Caco-2 (cell line): ENCODE results near the gene XG. TPM values are rescaled to one million over a fixed set of nuclear protein-coding genes. Genes with fewer than 3 reads are reported as not detected.
"Not testable (repeated sequence)": the region's sequence is repeated elsewhere in the genome, so short reads cannot be mapped to it uniquely, and the experiment has no call there.

ENCODE experiments used
- BruUV-seq: library from RNA; stranded (reverse); fragments of 400-500 nt; replicated peaks from 2 replicates; lab custom pipeline; 2021; lab: Mats Ljungman, UMichigan
- CTCF ChIA-PET: fragments of 300-600 bp; sonication (Branson Sonifier 250); formaldehyde crosslinking; loops from one replicate; lab custom pipeline; 2022; ENCODE audit warnings: antibody characterized with exemption; lab: Charles Lee
- POLR2A ChIA-PET: fragments of 300-600 bp; sonication (Branson Sonifier 250); formaldehyde crosslinking; loops from one replicate; lab custom pipeline; 2022; ENCODE audit warnings: antibody characterized with exemption; lab: Charles Lee
- DNase-seq, 2 experiments: peaks; one replicate each; pipeline versions ENCODE4 v3.0.0 to v3.0.0-alpha.2; 2020 to 2022
- H3K27me3 ChIP-seq: replicated peaks from 2 replicates; pipeline ENCODE4 v1.6.0; 2011; ENCODE audit warnings: low read length; ENCODE audit not compliant: control insufficient read depth, insufficient read depth
- H3K36me3 ChIP-seq: 2 replicates; pipeline ENCODE4 v1.5.1; 2011; ENCODE audit warnings: low read length; ENCODE audit not compliant: control insufficient read depth, insufficient read depth
- H3K4me1 ChIP-seq: fragments of 250-450 bp; sonication (Bioruptor Pico); 2 replicates; pipeline ENCODE4 v1.5.1; 2020; ENCODE audit warnings: mild to moderate bottlenecking
- H3K4me3 ChIP-seq: 2 replicates; pipeline ENCODE4 v1.5.1; 2011; ENCODE audit warnings: low read depth, mild to moderate bottlenecking, control low read depth, low read length
- H3K9me3 ChIP-seq: fragments of 250-450 bp; sonication (Bioruptor Pico); 2 replicates; pipeline ENCODE4 v1.5.1; 2020; ENCODE audit warnings: mild to moderate bottlenecking, moderate library complexity
- H3K27ac Mint-ChIP-seq: one replicate; pipeline ENCODE4 v1.8.0; 2022; ENCODE audit warnings: mixed read lengths; ENCODE audit not compliant: unreplicated experiment
- H3K27me3 Mint-ChIP-seq: one replicate; pipeline ENCODE4 v1.8.0; 2022; ENCODE audit warnings: mixed read lengths; ENCODE audit not compliant: insufficient read depth, unreplicated experiment
- H3K36me3 Mint-ChIP-seq: one replicate; pipeline ENCODE4 v1.8.0; 2022; ENCODE audit warnings: mild to moderate bottlenecking, mixed read lengths; ENCODE audit not compliant: insufficient read depth, unreplicated experiment
- H3K4me1 Mint-ChIP-seq: one replicate; pipeline ENCODE4 v1.8.0; 2022; ENCODE audit warnings: low read depth, mixed read lengths; ENCODE audit not compliant: unreplicated experiment
- H3K4me3 Mint-ChIP-seq: one replicate; pipeline ENCODE4 v1.8.0; 2022; ENCODE audit warnings: mild to moderate bottlenecking, moderate library complexity, mixed read lengths; ENCODE audit not compliant: unreplicated experiment
- H3K9me3 Mint-ChIP-seq: one replicate; pipeline ENCODE4 v1.8.0; 2022; ENCODE audit warnings: mixed read lengths; ENCODE audit not compliant: unreplicated experiment
- intact Hi-C: fragments of 100-400 bp; cut with micrococcal nuclease; formaldehyde crosslinking; loops from one replicate; pipeline ENCODE4 v1.10.0; 2022; ENCODE audit not compliant: unreplicated experiment
- total RNA-seq: library from RNA; stranded (reverse); gene quantifications from 2 replicates; pipeline ENCODE4 v1.2.3, GENCODE V29; 2022
- TF ChIP-seq, protein P1 (sequence below), 2 experiments: fragments of 200-600 bp in 1 of 2; IDR thresholded peaks; 1 replicate in 1 of 2; 2 replicates in 1 of 2; pipeline versions ENCODE4 v1.5.1 to v1.8.0; 2011 to 2022; ENCODE audit warnings: antibody characterized with exemption in 1 of 2, control low read depth in 1 of 2, inconsistent platforms in 1 of 2, low read depth in 1 of 2, low read length in 1 of 2, mild to moderate bottlenecking in 1 of 2, moderate library complexity in 1 of 2; ENCODE audit not compliant: insufficient read depth in 1 of 2, severe bottlenecking in 1 of 2, unreplicated experiment in 1 of 2

The XG gene
- total RNA-seq, 1 experiment from 2014 or later, result 1.2 TPM

DNA sequence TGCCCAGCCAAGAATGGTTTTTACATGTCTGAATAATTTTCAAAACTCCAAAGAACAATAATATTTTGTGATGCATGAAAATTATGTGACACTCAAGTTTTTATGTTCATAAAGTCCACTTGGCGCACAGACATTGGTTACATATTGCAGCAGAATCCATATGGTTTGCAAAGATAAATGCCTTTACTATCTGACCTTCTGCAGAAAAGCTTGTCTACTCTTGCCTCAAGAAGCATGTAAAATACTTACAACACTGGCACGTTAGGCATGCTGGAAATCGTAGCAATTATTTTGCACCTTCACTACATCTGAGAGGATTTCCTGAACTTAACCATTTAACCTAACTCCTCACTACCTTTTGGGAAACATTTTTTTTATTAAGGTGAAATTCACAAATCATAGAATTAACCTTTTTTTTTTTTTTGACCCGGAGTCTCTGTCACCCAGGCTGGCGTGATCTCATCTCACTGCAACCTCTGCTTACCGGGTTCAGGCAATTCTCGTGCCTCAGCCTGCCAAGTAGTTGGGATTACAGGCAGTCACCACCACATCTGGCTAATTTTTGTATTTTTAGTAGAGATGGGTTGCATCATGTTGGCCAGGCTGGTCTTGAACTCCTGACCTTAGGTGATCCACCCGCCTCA lies 3.5 kb upstream of the XG start:
- peaks cover 6% of the 10 kb centered on the region for H3K36me3 Mint-ChIP-seq
- Histone ChIP-seq H3K4me1 (peaks cover 7% of the 10 kb centered on the region), H3K36me3 (no peaks in the 10 kb centered on the region), H3K9me3 (no peaks in the 10 kb centered on the region), H3K27me3 (no peaks in the 10 kb centered on the region), H3K4me3 (no peak overlapping the region)
- H3K9me3 Mint-ChIP-seq, result peaks cover 10% of the 10 kb centered on the region
- BruUV-seq, result no TSS peak
- intact Hi-C loops, result no loop called here
- H3K4me1 Mint-ChIP-seq, result peaks cover 12% of the 10 kb centered on the region
- no peak overlapping the region for H3K27ac Mint-ChIP-seq
- POLR2A ChIA-PET, result no interaction called here
- no peak overlapping the region for H3K4me3 Mint-ChIP-seq
- TF ChIP-seq, protein P1, sequence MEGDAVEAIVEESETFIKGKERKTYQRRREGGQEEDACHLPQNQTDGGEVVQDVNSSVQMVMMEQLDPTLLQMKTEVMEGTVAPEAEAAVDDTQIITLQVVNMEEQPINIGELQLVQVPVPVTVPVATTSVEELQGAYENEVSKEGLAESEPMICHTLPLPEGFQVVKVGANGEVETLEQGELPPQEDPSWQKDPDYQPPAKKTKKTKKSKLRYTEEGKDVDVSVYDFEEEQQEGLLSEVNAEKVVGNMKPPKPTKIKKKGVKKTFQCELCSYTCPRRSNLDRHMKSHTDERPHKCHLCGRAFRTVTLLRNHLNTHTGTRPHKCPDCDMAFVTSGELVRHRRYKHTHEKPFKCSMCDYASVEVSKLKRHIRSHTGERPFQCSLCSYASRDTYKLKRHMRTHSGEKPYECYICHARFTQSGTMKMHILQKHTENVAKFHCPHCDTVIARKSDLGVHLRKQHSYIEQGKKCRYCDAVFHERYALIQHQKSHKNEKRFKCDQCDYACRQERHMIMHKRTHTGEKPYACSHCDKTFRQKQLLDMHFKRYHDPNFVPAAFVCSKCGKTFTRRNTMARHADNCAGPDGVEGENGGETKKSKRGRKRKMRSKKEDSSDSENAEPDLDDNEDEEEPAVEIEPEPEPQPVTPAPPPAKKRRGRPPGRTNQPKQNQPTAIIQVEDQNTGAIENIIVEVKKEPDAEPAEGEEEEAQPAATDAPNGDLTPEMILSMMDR (IDR thresholded peaks at IDR 0.05; ENCODE audit: insufficient read depth in 1 of 2, low read depth in 1 of 2, low read length in 1 of 2, severe bottlenecking in 1 of 2, unreplicated experiment in 1 of 2), result no peak
- no peak for DNase-seq
- CTCF ChIA-PET, result no interaction called here
- no peaks in the 10 kb centered on the region for H3K27me3 Mint-ChIP-seq

DNA sequence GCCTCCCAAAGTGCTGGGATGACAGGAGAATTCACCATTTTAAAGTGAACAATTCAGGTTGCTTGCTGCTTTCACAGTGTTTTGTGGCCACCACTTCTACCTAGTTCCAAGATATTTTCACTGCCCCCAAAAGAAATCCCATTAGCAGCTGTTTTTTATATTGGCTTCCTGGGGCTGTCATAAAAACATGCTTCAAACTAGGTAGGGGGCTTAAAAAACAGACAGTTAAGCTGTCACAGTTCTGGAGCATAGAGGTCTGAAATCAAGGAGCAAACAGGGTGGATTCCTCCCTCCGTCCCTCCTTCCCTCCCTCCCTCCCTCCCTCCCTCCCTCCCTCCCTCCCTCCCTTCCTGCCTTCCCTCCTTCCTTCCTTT lies 3.0 kb upstream of the XG start:
- ChIA-PET CTCF (no interaction called here), POLR2A (no interaction called here)
- no peaks in the 10 kb centered on the region for H3K36me3 ChIP-seq
- Mint-ChIP-seq H3K9me3 (peaks cover 10% of the 10 kb centered on the region), H3K27me3 (no peaks in the 10 kb centered on the region), H3K27ac (no peak overlapping the region), H3K36me3 (peaks cover 1% of the 10 kb centered on the region), H3K4me1 (peaks cover 12% of the 10 kb centered on the region), H3K4me3 (no peak overlapping the region)
- intact Hi-C loops, result no loop called here
- no peaks in the 10 kb centered on the region for H3K27me3 ChIP-seq
- H3K9me3 ChIP-seq, result no peaks in the 10 kb centered on the region
- H3K4me1 ChIP-seq, result peaks cover 7% of the 10 kb centered on the region
- no TSS peak for BruUV-seq
- DNase-seq, result no peak
- TF ChIP-seq, protein P1 (IDR thresholded peaks at IDR 0.05; ENCODE audit: insufficient read depth in 1 of 2, low read depth in 1 of 2, low read length in 1 of 2, severe bottlenecking in 1 of 2, unreplicated experiment in 1 of 2), result no peak
- H3K4me3 ChIP-seq, result no peak overlapping the region

DNA sequence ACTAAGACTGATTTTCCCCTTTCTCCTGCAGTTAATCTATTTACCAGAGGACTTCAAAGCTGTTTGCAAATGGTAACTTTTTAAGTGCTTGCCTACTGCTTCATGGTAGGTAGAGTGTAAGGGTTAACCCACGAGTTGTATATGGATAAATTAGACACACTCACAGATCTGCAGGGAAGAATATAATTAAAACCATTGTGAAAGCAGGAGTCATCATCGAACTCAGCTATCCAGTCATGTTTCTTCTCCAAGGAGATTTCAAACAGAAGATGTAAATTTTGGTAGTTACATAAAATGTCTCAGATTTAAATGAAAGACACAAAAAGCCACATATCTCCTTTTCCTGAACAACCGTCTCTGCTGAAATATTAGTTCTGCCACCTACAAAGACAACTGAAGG lies 549 bp upstream of the XG start:
- Histone ChIP-seq H3K9me3 (no peaks in the 10 kb centered on the region), H3K4me3 (no peak overlapping the region), H3K4me1 (peaks cover 6% of the 10 kb centered on the region), H3K27me3 (no peaks in the 10 kb centered on the region), H3K36me3 (no peaks in the 10 kb centered on the region)
- Mint-ChIP-seq H3K9me3 (peaks cover 10% of the 10 kb centered on the region), H3K27me3 (no peaks in the 10 kb centered on the region), H3K36me3 (no peaks in the 10 kb centered on the region), H3K4me3 (no peak overlapping the region), H3K27ac (no peak overlapping the region), H3K4me1 (peaks cover 16% of the 10 kb centered on the region)
- CTCF ChIA-PET, result no interaction called here
- DNase-seq, result no peak
- BruUV-seq, result no TSS peak
- POLR2A ChIA-PET, result no interaction called here
- TF ChIP-seq, protein P1 (IDR thresholded peaks at IDR 0.05; ENCODE audit: insufficient read depth in 1 of 2, low read depth in 1 of 2, low read length in 1 of 2, severe bottlenecking in 1 of 2, unreplicated experiment in 1 of 2), result no peak
- intact Hi-C loops, result no loop called here

DNA sequence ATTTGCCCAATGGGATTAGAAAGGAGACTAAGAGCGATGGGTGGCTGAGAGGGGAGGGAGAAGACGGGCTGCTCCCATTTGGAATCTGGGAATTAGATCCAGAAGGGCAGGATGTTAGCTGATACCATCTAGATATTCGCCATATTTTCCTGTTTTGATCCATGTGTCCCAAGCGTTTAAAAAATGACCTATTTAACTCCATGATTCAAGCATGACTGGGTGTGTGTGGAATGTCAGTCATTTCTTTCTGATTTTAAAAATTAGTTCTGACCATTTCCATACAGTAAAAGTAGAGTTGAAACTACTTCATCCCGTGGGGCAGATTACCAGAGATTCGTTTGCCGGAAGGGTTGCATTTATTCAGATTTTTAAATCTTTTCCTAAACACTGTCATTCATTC lies 601 bp downstream of the XG start:
- BruUV-seq, H3K4me1 ChIP-seq, H3K27me3 ChIP-seq, H3K9me3 Mint-ChIP-seq, H3K9me3 ChIP-seq, H3K36me3 ChIP-seq, H3K27ac Mint-ChIP-seq, DNase-seq, CTCF ChIA-PET, H3K36me3 Mint-ChIP-seq, POLR2A ChIA-PET, H3K4me3 Mint-ChIP-seq, intact Hi-C loops, H3K27me3 Mint-ChIP-seq, H3K4me3 ChIP-seq: not testable (repeated sequence)
- peaks cover 18% of the 10 kb centered on the region for H3K4me1 Mint-ChIP-seq

DNA sequence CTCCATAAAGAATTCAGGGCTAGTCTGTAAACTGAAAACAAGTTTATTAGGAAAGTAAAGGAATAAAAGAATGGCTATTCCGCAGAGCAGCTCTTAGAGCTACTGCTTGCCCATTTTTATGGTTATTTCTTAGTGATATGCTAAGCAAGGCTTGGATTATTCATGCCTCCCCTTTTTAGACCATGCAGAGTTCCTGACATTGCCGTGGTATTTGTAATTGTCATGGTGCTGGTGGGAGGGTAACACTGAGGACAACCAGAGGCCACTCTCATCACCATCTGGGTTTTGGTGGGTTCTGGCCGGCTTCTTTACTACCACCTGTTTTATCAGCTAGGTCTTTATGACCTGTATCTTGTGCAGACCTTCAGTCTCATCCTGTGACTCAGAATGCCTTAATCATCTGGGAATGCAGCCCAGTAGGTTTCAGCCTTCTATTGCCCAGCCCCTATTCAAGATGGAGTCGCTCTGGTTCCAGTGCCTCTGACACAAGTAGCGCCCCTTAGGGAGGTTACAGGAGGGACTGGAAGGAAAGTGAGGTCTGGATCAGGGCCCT lies 3.4 kb downstream of the XG start:
- H3K4me3 Mint-ChIP-seq, POLR2A ChIA-PET, H3K4me1 ChIP-seq, H3K27me3 Mint-ChIP-seq, CTCF ChIA-PET, H3K27ac Mint-ChIP-seq, H3K36me3 Mint-ChIP-seq, BruUV-seq, intact Hi-C loops, H3K4me3 ChIP-seq, H3K9me3 ChIP-seq, H3K36me3 ChIP-seq, DNase-seq, H3K27me3 ChIP-seq: not testable (repeated sequence)
- peaks cover 18% of the 10 kb centered on the region for H3K4me1 Mint-ChIP-seq
- peaks cover 10% of the 10 kb centered on the region for H3K9me3 Mint-ChIP-seq
